ENCODE measurements around the gene KRT2. TPM values are rescaled to one million over a fixed set of nuclear protein-coding genes. Genes with fewer than 3 reads are reported as not detected.

The KRT2 gene
- total and polyA plus RNA-seq, 9 of the 15 experiments (the other 6 are each of a cell fraction or from before 2014, with no cell fraction given), result 0.03 to 0.69 (median 0.07) TPM; not detected in 2

- no peak for TF ChIP-seq RERE (CRISPR knock-in tag; IDR thresholded peaks at IDR 0.05; ENCODE audit: borderline replicate concordance)
- 0 out of 2 replicates have a peak, but pooled peaks have one; percentile 24 for TF ChIP-seq TFAP4 (CRISPR knock-in tag; IDR thresholded peaks at IDR 0.05; ENCODE audit: borderline replicate concordance)
- no peak for TF ChIP-seq U2AF2 (optimal IDR thresholded peaks at IDR 0.05; ENCODE audit: low read depth, low read length)
- TF ChIP-seq TBP (optimal IDR thresholded peaks at IDR 0.05; ENCODE audit: low read depth, low read length), result no peak
- TF ChIP-seq ARHGAP35 (IDR thresholded peaks at IDR 0.05; ENCODE audit: partially characterized antibody), result no peak
- TF ChIP-seq BRCA1 (IDR thresholded peaks at IDR 0.05), result no peak
- TF ChIP-seq BRCA1 (CRISPR knock-in tag; IDR thresholded peaks at IDR 0.05), result no peak
- no peak for TF ChIP-seq SMAD1 (IDR thresholded peaks at IDR 0.05; ENCODE audit: low read depth, low read length, partially characterized antibody)
- 0 out of 4 replicates have a peak, but pooled peaks of 1 of the 2 experiments have one; percentile 38 for TF ChIP-seq ZNF639 (CRISPR knock-in tag; conservative IDR thresholded peaks at IDR 0.05 in 1 of 2, IDR thresholded peaks at IDR 0.05 in 1 of 2)
- no peak for TF ChIP-seq SMARCA4 (IDR thresholded peaks at IDR 0.05)
- no peak for TF ChIP-seq PRDM10 (IDR thresholded peaks at IDR 0.05; ENCODE audit: partially characterized antibody)
- no peak for TF ChIP-seq ADNP (tag; IDR thresholded peaks at IDR 0.05)
- no peak for TF ChIP-seq MYBL2 (IDR thresholded peaks at IDR 0.05; ENCODE audit: low read depth)
- no peak for TF ChIP-seq MYBL2 (CRISPR knock-in tag; IDR thresholded peaks at IDR 0.05; ENCODE audit: borderline replicate concordance)
Measured at GRCh38 chr12:52645120-52645761, 6.8 kb downstream of the KRT2 start (continued).

Data from K562 (cell line).